Hepatocyte (in vitro differentiated cells): ENCODE data around the gene KCNN3.

Experiments used
- CTCF ChIP-seq: fragments of 200-600 bp; sonication (generic); IDR thresholded peaks from 2 replicates; pipeline ENCODE4 v1.5.1; 2016; ENCODE audit warnings: antibody characterized with exemption, mild to moderate bottlenecking; ENCODE audit not compliant: poor library complexity
- EZH2 ChIP-seq: fragments of 200-600 bp; sonication (generic); IDR thresholded peaks from 2 replicates; pipeline ENCODE4 v1.6.1; 2016; ENCODE audit warnings: antibody characterized with exemption, mild to moderate bottlenecking, borderline replicate concordance

DNA sequence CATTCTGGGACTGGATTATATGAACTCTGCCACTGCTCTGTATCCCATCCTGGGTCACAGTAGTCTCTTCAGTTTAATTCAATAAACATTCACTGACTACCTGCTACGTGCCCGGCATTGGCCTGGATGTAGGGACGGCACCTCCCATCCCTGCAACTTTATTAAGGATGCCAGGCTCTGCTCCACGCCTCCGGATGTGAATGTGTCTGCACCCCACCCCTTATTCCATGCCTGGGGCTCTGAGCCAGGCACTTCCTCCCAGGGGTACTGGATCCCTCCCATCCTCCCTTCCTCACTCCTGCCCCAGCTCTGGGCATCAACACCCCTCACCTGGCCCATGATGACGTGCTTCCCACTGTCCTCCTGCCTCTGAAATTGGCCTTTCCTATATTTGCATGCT, 53.7 kb downstream of the KCNN3 start:
- TF ChIP-seq CTCF: no peak
- no peak for TF ChIP-seq EZH2
